Uterus (tissue), 2 donors: ENCODE data around the gene MRPL18.

ENCODE experiments used
- CTCF ChIP-seq, 4 experiments: fragments of 200-600 bp in 2 of 4; fragments of 450-650 bp in 2 of 4; sonication (generic) in 2 of 4; IDR thresholded peaks; one replicate each; pipeline ENCODE4 v1.5.1; 2016 to 2019; ENCODE audit warnings: antibody characterized with exemption in 4 of 4, mild to moderate bottlenecking in 2 of 4, moderate library complexity in 1 of 4
- POLR2A ChIP-seq, 2 donors: fragments of 450-650 bp; IDR thresholded peaks; one replicate each; pipeline ENCODE4 v1.6.1; 2016; ENCODE audit warnings: antibody characterized with exemption in 2 of 2, mild to moderate bottlenecking in 1 of 2, moderate library complexity in 1 of 2

- no peak for TF ChIP-seq CTCF (IDR thresholded peaks at IDR 0.05)
- no peak for TF ChIP-seq POLR2A (IDR thresholded peaks at IDR 0.05)
These were observed 40.5 kb downstream of the MRPL18 start for GRCh38 chr6:159830501-159831372.
